GM12875 (cell line): Measurements from ENCODE around the gene ATP2B3.

ENCODE experiments used
- H3K4me3 ChIP-seq: one replicate; pipeline ENCODE4 v1.5.1; 2011; ENCODE audit warnings: low read depth, low read length, control low read depth
- TF ChIP-seq, protein P1 (sequence below): IDR thresholded peaks from 2 replicates; pipeline ENCODE4 v1.5.1; 2011; ENCODE audit warnings: low read depth, mild to moderate bottlenecking, control low read depth, inconsistent platforms, low read length, moderate library complexity, borderline replicate concordance; ENCODE audit not compliant: insufficient read depth

ATP2B3 gene

DNA sequence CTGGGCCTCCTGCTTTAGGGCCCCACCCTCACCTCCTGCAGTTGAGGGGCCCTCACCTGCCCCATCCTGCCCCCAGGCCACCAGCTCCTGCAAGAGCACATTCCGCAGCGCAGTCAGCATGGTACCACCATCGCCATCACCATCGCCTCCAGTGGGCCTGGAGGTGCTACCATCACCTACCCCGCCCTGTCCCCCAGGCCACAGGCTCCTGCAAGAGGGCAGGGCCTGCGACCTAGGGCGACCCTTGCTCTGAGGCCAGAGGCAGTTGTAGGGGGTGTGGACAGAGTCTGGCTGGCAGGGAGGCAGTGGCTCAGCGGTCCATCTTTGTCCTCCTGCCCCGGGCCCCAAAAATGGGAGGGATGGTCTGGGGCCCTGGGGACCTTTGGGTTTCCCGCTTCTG, 43.2 kb upstream of the ATP2B3 start:
- H3K4me3 ChIP-seq = no peak overlapping the region
- TF ChIP-seq, protein P1, sequence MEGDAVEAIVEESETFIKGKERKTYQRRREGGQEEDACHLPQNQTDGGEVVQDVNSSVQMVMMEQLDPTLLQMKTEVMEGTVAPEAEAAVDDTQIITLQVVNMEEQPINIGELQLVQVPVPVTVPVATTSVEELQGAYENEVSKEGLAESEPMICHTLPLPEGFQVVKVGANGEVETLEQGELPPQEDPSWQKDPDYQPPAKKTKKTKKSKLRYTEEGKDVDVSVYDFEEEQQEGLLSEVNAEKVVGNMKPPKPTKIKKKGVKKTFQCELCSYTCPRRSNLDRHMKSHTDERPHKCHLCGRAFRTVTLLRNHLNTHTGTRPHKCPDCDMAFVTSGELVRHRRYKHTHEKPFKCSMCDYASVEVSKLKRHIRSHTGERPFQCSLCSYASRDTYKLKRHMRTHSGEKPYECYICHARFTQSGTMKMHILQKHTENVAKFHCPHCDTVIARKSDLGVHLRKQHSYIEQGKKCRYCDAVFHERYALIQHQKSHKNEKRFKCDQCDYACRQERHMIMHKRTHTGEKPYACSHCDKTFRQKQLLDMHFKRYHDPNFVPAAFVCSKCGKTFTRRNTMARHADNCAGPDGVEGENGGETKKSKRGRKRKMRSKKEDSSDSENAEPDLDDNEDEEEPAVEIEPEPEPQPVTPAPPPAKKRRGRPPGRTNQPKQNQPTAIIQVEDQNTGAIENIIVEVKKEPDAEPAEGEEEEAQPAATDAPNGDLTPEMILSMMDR = no peak

DNA sequence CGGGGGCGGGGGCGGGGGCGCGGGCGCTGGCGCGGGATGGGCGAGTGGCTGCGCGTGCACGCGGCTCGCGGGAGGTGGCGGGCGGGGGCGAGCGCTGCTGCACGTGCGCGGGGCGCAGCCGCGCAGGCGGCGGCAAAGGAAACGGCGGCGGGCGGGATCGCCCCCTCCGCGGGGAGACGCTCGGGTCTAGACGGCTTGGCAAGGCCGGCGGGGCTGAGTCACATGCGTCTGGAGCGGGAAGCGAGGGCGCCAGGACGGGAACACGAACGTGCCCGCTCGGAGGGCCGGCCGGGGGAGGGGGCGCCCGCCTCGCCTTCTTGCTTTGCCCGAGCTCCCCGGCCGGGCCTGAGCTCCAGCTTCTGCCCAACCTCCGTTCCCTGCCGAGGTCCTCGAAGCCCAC, 42.7 kb upstream of the ATP2B3 start:
- no peak overlapping the region for H3K4me3 ChIP-seq
- TF ChIP-seq, protein P1 = no peak

DNA sequence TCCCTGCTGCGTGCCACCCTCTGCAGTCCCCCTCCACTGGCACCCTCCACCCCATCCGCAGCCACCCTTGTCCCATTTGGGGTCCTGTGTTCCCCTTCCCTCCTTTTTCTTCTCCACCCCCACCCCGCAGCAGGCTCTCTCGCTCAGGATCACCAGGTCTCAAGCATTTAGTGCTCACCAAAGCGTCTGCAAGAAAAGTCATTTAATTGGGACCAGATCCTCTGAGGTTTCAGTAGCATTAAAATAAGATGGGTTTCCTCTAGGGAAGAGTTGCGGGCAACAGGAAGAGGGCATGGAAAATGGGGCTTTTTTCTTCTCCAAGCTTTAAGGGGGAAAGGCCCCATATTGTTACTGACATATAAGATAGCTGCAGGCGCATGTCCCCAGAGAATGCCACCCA, 42.2 kb upstream of the ATP2B3 start:
- no peak overlapping the region for H3K4me3 ChIP-seq
- TF ChIP-seq, protein P1 = no peak

- TF ChIP-seq, protein P1 = no peak
- H3K4me3 ChIP-seq = no peak overlapping the region
Measured at GRCh38 chrX:153475751-153476281, 41.6 kb upstream of the ATP2B3 start.

GRCh38 chrX:153476666-153477363, 40.6 kb upstream of the ATP2B3 start:
- no peak overlapping the region for H3K4me3 ChIP-seq

GRCh38 chrX:153477364-153477857, 40.0 kb upstream of the ATP2B3 start:
- TF ChIP-seq, protein P1 = no peak
- no peak overlapping the region for H3K4me3 ChIP-seq

More at GRCh38 chrX:153476666-153477363, 40.6 kb upstream of the ATP2B3 start:
- TF ChIP-seq, protein P1 = no peak

- TF ChIP-seq, protein P1 = no peak
- H3K4me3 ChIP-seq = no peak overlapping the region
Measured at GRCh38 chrX:153477901-153478300, 39.5 kb upstream of the ATP2B3 start.
